Spleen (tissue), 11 donors: ENCODE measurements around the gene FHAD1. TPM values are rescaled to one million over a fixed set of nuclear protein-coding genes. Genes with fewer than 3 reads are reported as not detected.

Experiments
- DNase-seq: peaks from one replicate; pipeline ENCODE4 v3.0.0-alpha.2; 2020
- H3K27ac ChIP-seq, 8 donors: fragments of 200-600 bp; sonication (generic) in 7 of 8; 1 replicate in 4 of 8; 2 replicates in 4 of 8; pipeline versions ENCODE4 v1.5.0 to v1.8.0; 2016 to 2021; ENCODE audit warnings: inconsistent platforms in 4 of 8, mild to moderate bottlenecking in 4 of 8, moderate library complexity in 1 of 8
- H3K27me3 ChIP-seq, 7 donors: fragments of 200-600 bp; sonication (generic) in 6 of 7; replicated peaks in 1 of 7; 1 replicate in 4 of 7; 2 replicates in 3 of 7; pipeline versions ENCODE4 v1.5.0 to v1.8.0; 2016 to 2021; ENCODE audit warnings: inconsistent platforms in 3 of 7, mild to moderate bottlenecking in 1 of 7
- H3K36me3 ChIP-seq, 6 donors: fragments of 200-600 bp; sonication (generic) in 5 of 6; 1 replicate in 4 of 6; 2 replicates in 2 of 6; pipeline versions ENCODE4 v1.5.0 to v1.8.0; 2016 to 2021; ENCODE audit warnings: inconsistent platforms in 2 of 6
- H3K4me1 ChIP-seq, 6 donors: fragments of 200-600 bp; sonication (generic) in 5 of 6; 1 replicate in 3 of 6; 2 replicates in 3 of 6; pipeline versions ENCODE4 v1.5.0 to v1.8.0; 2016 to 2021; ENCODE audit warnings: inconsistent platforms in 3 of 6
- H3K4me3 ChIP-seq, 8 donors: fragments of 200-600 bp; sonication (generic) in 7 of 8; 1 replicate in 4 of 8; 2 replicates in 4 of 8; pipeline versions ENCODE4 v1.5.0 to v1.8.0; 2016 to 2021; ENCODE audit warnings: inconsistent platforms in 4 of 8, mild to moderate bottlenecking in 4 of 8, moderate library complexity in 2 of 8
- H3K9me3 ChIP-seq, 8 donors: fragments of 200-600 bp; sonication (generic) in 7 of 8; 1 replicate in 4 of 8; 2 replicates in 4 of 8; pipeline versions ENCODE4 v1.5.0 to v1.8.0; 2016 to 2021; ENCODE audit warnings: inconsistent platforms in 4 of 8
- POLR2A ChIP-seq, 3 donors: fragments of 450-650 bp; IDR thresholded peaks; one replicate each; pipeline ENCODE4 v1.5.1; 2017; ENCODE audit warnings: antibody characterized with exemption in 3 of 3, mild to moderate bottlenecking in 1 of 3
- POLR2AphosphoS5 ChIP-seq, 3 donors: sonication (generic); formaldehyde crosslinking; IDR thresholded peaks; one replicate each; pipeline ENCODE4 v1.5.1; 2017; ENCODE audit warnings: antibody characterized with exemption in 3 of 3
- WGBS, 5 donors: extraction: QIAGEN DNeasy Blood & Tissue Kit in 3 of 5; methylation state at CpG; one replicate each; pipeline versions ENCODE4 v1.1.5 to v1.1.7; 2013 to 2018; 5-methylcytosine and 5-hydroxymethylcytosine counted together
- intact Hi-C: fragments of 100-400 bp; cut with DNase I; formaldehyde crosslinking; loops from one replicate; pipeline ENCODE4 v1.15.0; 2023; ENCODE audit warnings: low total_unique reads
- polyA plus RNA-seq, 3 donors: library from polyadenylated mRNA; stranded (reverse); fragments of 200-250 nt; gene quantifications; one replicate each; pipeline ENCODE4 v1.2.1, GENCODE V29; 2013
- total RNA-seq, 7 donors: library from RNA; depleted of rRNA in 3 of 7; stranded (reverse); fragments of >200 nt in 3 of 7; fragmentation: NEBNext Ultra II Directional in 4 of 7; extraction: Animal tissue kit (Norgen Biotek cat#: 25700) in 4 of 7; gene quantifications; one replicate each; pipeline versions ENCODE4 v1.1.0 to v1.2.1, GENCODE V29; 2016 to 2021
- TF ChIP-seq, protein P1 (sequence below), 11 experiments: fragments of 200-600 bp in 7 of 11; fragments of 450-650 bp in 4 of 11; sonication (generic) in 4 of 11; IDR thresholded peaks in 8 of 11; conservative IDR thresholded peaks in 3 of 11; 1 replicate in 7 of 11; 2 replicates in 4 of 11; pipeline versions ENCODE4 v1.4.0 to v1.8.0; 2016 to 2021; ENCODE audit warnings: antibody characterized with exemption in 11 of 11, inconsistent platforms in 4 of 11, mild to moderate bottlenecking in 1 of 11
- donor health status: healthy with polysubstance abuse.
- donor health status: DM: no; HTN: no; CAD: no; lungs with moderate emphysema.
- donor health status: DM: no; HTN: no; CAD: no.
- donor health status: Bipolar disorder and iron deficiency.
- donor health status: healthy.
- donor health status: DM: no; HTN: no; CAD: no.
- donor health status: DM: yes; HTN: yes; CAD: no.

The FHAD1 gene
- total and polyA plus RNA-seq, 10 donors = 0.22 to 1.0 (median 0.28) TPM; not detected in 3

- H3K36me3 ChIP-seq = no peaks in the 10 kb centered on the region
- H3K4me1 ChIP-seq = peaks cover 2 to 40% (median 18%) of the 10 kb centered on the region in 6 donors
- DNase-seq = no peak
- H3K27ac ChIP-seq = no peak overlapping the region
- 67 to 82% (median 75%) methylated on average over 10 of the region's 10 CpGs for WGBS, 5 donors
- H3K9me3 ChIP-seq = peaks cover 0 to 13% (median 0%) of the 10 kb centered on the region in 8 donors
- H3K27me3 ChIP-seq = peaks cover 0 to 31% (median 7%) of the 10 kb centered on the region in 7 donors
- H3K4me3 ChIP-seq = no peak overlapping the region
- no peak for TF ChIP-seq POLR2AphosphoS5 (IDR thresholded peaks at IDR 0.05)
- intact Hi-C loops = no loop called here
Observed at GRCh38 chr1:15243275-15244043, 3.6 kb upstream of the FHAD1 start.

DNA sequence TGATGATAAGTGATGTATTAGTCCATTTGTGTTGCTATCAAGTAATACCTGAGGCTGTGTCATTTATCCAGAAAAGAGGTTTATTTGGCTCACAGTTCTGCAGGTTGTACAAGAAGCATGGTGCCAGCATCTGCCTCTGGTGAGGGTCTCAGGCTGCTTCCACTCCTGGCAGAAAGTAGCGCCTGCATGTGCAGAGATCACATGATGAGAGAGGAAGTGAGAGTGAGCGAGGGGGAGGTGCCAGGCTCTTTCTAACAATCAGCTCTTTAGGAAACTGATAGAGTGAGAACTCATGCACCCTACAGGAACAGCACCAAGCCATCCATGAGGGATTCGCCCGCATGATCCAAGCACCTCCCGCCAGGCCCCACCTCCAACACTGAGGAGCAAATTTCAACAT is 2.2 kb upstream of the FHAD1 start:
- no peak for TF ChIP-seq POLR2AphosphoS5 (IDR thresholded peaks at IDR 0.05)
- TF ChIP-seq, protein P1, sequence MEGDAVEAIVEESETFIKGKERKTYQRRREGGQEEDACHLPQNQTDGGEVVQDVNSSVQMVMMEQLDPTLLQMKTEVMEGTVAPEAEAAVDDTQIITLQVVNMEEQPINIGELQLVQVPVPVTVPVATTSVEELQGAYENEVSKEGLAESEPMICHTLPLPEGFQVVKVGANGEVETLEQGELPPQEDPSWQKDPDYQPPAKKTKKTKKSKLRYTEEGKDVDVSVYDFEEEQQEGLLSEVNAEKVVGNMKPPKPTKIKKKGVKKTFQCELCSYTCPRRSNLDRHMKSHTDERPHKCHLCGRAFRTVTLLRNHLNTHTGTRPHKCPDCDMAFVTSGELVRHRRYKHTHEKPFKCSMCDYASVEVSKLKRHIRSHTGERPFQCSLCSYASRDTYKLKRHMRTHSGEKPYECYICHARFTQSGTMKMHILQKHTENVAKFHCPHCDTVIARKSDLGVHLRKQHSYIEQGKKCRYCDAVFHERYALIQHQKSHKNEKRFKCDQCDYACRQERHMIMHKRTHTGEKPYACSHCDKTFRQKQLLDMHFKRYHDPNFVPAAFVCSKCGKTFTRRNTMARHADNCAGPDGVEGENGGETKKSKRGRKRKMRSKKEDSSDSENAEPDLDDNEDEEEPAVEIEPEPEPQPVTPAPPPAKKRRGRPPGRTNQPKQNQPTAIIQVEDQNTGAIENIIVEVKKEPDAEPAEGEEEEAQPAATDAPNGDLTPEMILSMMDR (IDR thresholded peaks at IDR 0.05 in 8 of 11, conservative IDR thresholded peaks at IDR 0.05 in 3 of 11) = no peak
- no peak for TF ChIP-seq POLR2A (IDR thresholded peaks at IDR 0.05)
- Histone ChIP-seq H3K4me1 (peaks cover 2 to 54% (median 23%) of the 10 kb centered on the region in 6 donors), H3K4me3 (no peak overlapping the region), H3K9me3 (peaks cover 0 to 13% (median 0%) of the 10 kb centered on the region in 8 donors), H3K27me3 (peaks cover 0 to 43% (median 7%) of the 10 kb centered on the region in 7 donors), H3K27ac (no peak overlapping the region), H3K36me3 (no peaks in the 10 kb centered on the region)
- WGBS, 5 donors = 69 to 90% (median 76%) methylated on average over 5 of the region's 5 CpGs
- no peak for DNase-seq
- intact Hi-C loops = no loop called here

DNA sequence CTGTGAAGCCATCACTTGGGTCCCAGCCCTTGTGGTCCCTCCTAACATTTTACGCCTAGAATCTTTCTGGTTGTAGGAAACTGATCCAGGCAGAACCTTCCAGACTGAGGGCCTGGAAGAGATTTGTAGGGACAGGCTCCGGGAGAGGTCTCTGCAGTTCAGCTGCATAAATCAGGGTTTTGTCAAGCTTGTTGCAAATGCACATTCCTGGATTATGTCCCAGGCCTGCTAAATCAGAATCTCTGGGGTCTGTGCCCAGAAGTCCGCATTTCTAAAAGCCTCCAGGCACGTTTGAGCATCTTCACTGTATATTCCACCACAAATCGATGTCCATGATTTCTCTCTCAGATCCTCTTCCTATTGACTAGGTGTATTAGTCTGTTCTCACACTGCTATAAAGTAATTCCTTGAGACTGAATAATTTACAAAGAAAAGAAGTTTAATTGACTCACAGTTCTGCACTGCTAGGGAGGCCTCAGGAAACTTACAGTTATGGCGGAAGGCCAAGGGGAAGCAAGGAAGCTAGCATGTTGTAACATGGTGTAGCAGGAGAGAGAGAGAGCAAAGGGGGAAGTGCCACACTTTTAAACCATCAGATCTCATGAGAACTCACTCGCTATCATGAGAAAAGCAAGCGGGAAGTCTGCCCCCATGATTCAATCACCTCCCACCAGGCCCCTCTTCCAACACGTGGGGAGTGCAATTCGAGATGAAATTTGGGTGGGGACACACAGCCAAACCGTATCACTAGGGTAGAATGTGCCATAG is 1.2 kb upstream of the FHAD1 start:
- Histone ChIP-seq H3K27ac (peak overlapping the region in 2 of 8 donors; percentile 13 to 27), H3K4me3 (no peak overlapping the region), H3K36me3 (no peaks in the 10 kb centered on the region), H3K9me3 (peaks cover 0 to 13% (median 0%) of the 10 kb centered on the region in 8 donors), H3K4me1 (peaks cover 2 to 54% (median 23%) of the 10 kb centered on the region in 6 donors), H3K27me3 (peaks cover 0 to 52% (median 7%) of the 10 kb centered on the region in 7 donors)
- DNase-seq = no peak
- intact Hi-C loops = no loop called here
- 47 to 71% (median 54%) methylated on average over 11 of the region's 11 CpGs for WGBS, 5 donors
- TF ChIP-seq POLR2A (IDR thresholded peaks at IDR 0.05) = no peak

- Histone ChIP-seq H3K9me3 (peaks cover 0 to 13% (median 0%) of the 10 kb centered on the region in 8 donors), H3K36me3 (no peaks in the 10 kb centered on the region), H3K27ac (no peak overlapping the region), H3K4me3 (no peak overlapping the region), H3K27me3 (peaks cover 0 to 52% (median 7%) of the 10 kb centered on the region in 7 donors), H3K4me1 (peaks cover 2 to 61% (median 25%) of the 10 kb centered on the region in 6 donors)
- intact Hi-C loops = no loop called here
- TF ChIP-seq POLR2AphosphoS5 (IDR thresholded peaks at IDR 0.05) (no peak), POLR2A (IDR thresholded peaks at IDR 0.05) (no peak)
- TF ChIP-seq, protein P1 (IDR thresholded peaks at IDR 0.05 in 8 of 11, conservative IDR thresholded peaks at IDR 0.05 in 3 of 11) = no peak
- DNase-seq = no peak
- 87 to 100% (median 98%) methylated on average over 4 of the region's 4 CpGs for WGBS, 5 donors
Observed at GRCh38 chr1:15248216-15248615, 1.2 kb downstream of the FHAD1 start.

- 16 to 27% (median 19%) methylated on average over 5 of the region's 5 CpGs for WGBS, 5 donors
- peaks cover 0 to 13% (median 0%) of the 10 kb centered on the region in 8 donors for H3K9me3 ChIP-seq
- peaks cover 0 to 52% (median 7%) of the 10 kb centered on the region in 7 donors for H3K27me3 ChIP-seq
- no peak overlapping the region for H3K4me3 ChIP-seq
- no peak overlapping the region for H3K27ac ChIP-seq
- no peak for TF ChIP-seq POLR2A (IDR thresholded peaks at IDR 0.05)
- TF ChIP-seq, protein P1 (IDR thresholded peaks at IDR 0.05 in 8 of 11, conservative IDR thresholded peaks at IDR 0.05 in 3 of 11) = no peak
- TF ChIP-seq POLR2AphosphoS5 (IDR thresholded peaks at IDR 0.05) = no peak
- H3K4me1 ChIP-seq = peaks cover 2 to 69% (median 29%) of the 10 kb centered on the region in 6 donors
- intact Hi-C loops = no loop called here
- H3K36me3 ChIP-seq = no peaks in the 10 kb centered on the region
- no peak for DNase-seq
Observed at GRCh38 chr1:15249081-15249480, 2.1 kb downstream of the FHAD1 start.
